Endothelial cell of umbilical vein (primary cell): ENCODE data around the gene ACOD1. TPM values are rescaled to one million over a fixed set of nuclear protein-coding genes. Genes with fewer than 3 reads are reported as not detected.

Source experiments
- BruUV-seq: library from RNA; stranded (reverse); fragments of 400-500 nt; replicated peaks from 2 replicates; lab custom pipeline; 2021; lab: Mats Ljungman, UMichigan
- CTCF ChIA-PET: fragments of 300-600, 350-600 bp; sonication (Branson Sonifier 250); formaldehyde crosslinking; loops from one replicate; lab custom pipeline; 2021; ENCODE audit warnings: antibody characterized with exemption, inconsistent platforms; lab: Charles Lee
- POLR2A ChIA-PET: fragments of 300-600, 350-600 bp; sonication (Branson Sonifier 250); formaldehyde crosslinking; loops from one replicate; lab custom pipeline; 2021; ENCODE audit warnings: antibody characterized with exemption, inconsistent platforms; lab: Charles Lee
- DNase-seq: peaks from one replicate; pipeline ENCODE4 v3.0.0-alpha.2; 2011; ENCODE audit warnings: low read depth, low spot score
- FAIRE-seq: peaks from 2 replicates; lab custom pipeline; 2011; peaks lifted over from hg19 to GRCh38; lab: Jason Lieb, UNC
- H2AFZ ChIP-seq: 2 replicates; pipeline ENCODE4 v1.6.0; 2012; ENCODE audit warnings: low read depth, low read length, control low read depth, inconsistent platforms
- H3K27ac ChIP-seq: 2 replicates; pipeline ENCODE4 v1.5.1; 2011; ENCODE audit warnings: low read depth, mild to moderate bottlenecking, control low read depth, low read length, moderate library complexity; ENCODE audit not compliant: insufficient read depth
- H3K27me3 ChIP-seq, 2 experiments: 2 replicates each; pipeline versions ENCODE4 v1.6.0 to v1.6.1; 2011; ENCODE audit warnings: low read length in 2 of 2, mixed read lengths in 1 of 2; ENCODE audit not compliant: control insufficient read depth in 2 of 2, insufficient read depth in 2 of 2
- H3K36me3 ChIP-seq, 2 experiments: 2 replicates in 1 of 2; 3 replicates in 1 of 2; pipeline ENCODE4 v1.5.1; 2011; ENCODE audit warnings: low read length in 2 of 2, mild to moderate bottlenecking in 1 of 2, moderate library complexity in 1 of 2; ENCODE audit not compliant: control insufficient read depth in 2 of 2, insufficient read depth in 2 of 2; ENCODE audit errors: extremely low read depth in 1 of 2
- H3K4me1 ChIP-seq: 3 replicates; pipeline ENCODE4 v1.5.1; 2011; ENCODE audit warnings: mild to moderate bottlenecking, low read length; ENCODE audit not compliant: control insufficient read depth, insufficient read depth; ENCODE audit errors: extremely low read depth
- H3K4me2 ChIP-seq: 2 replicates; pipeline ENCODE4 v1.6.1; 2011; ENCODE audit warnings: low read length, control low read depth, mixed read lengths; ENCODE audit not compliant: insufficient read depth
- H3K4me3 ChIP-seq, 3 experiments: fragments of 200-600 bp in 1 of 3; sonication (generic), shearing (Covaris generic) in 1 of 3; replicated peaks in 1 of 3; 2 replicates each; pipeline ENCODE4 v1.5.1; 2011 to 2016; ENCODE audit warnings: control low read depth in 3 of 3, low read length in 3 of 3, mild to moderate bottlenecking in 2 of 3, inconsistent platforms in 1 of 3, low read depth in 1 of 3, moderate library complexity in 1 of 3; ENCODE audit not compliant: insufficient read depth in 1 of 3
- H3K79me2 ChIP-seq: 2 replicates; pipeline ENCODE4 v1.6.0; 2012; ENCODE audit warnings: low read length, inconsistent platforms; ENCODE audit not compliant: control insufficient read depth, insufficient read depth
- H3K9ac ChIP-seq: replicated peaks from 2 replicates; pipeline ENCODE3; 2011; ENCODE audit warnings: low read length, control low read depth; ENCODE audit not compliant: insufficient read depth; ENCODE audit errors: extremely low read depth
- H3K9me1 ChIP-seq: replicated peaks from 3 replicates; pipeline ENCODE4 v1.6.0; 2011; ENCODE audit warnings: mild to moderate bottlenecking, low read length; ENCODE audit not compliant: control insufficient read depth, insufficient read depth; ENCODE audit errors: extremely low read depth
- H3K9me3 ChIP-seq: replicated peaks from 2 replicates; pipeline ENCODE4 v1.5.1; 2012; ENCODE audit warnings: low read length, inconsistent platforms; ENCODE audit not compliant: control insufficient read depth, insufficient read depth
- H4K20me1 ChIP-seq: replicated peaks from 2 replicates; pipeline ENCODE3; 2011; ENCODE audit warnings: mild to moderate bottlenecking, low read length; ENCODE audit not compliant: control insufficient read depth, insufficient read depth; ENCODE audit errors: extremely low read depth
- CTCF ChIP-seq, 2 donors: IDR thresholded peaks; 1 replicate in 1 of 2; 2 replicates in 1 of 2; pipeline ENCODE4 v1.5.1; 2011; ENCODE audit warnings: low read length in 2 of 2, mild to moderate bottlenecking in 2 of 2, moderate library complexity in 2 of 2, control low read depth in 1 of 2, inconsistent platforms in 1 of 2, low read depth in 1 of 2; ENCODE audit not compliant: insufficient read depth in 1 of 2; ENCODE audit errors: extremely low read depth in 1 of 2
- GATA2 ChIP-seq: IDR thresholded peaks from 2 replicates; pipeline ENCODE4 v1.7.0; 2011; ENCODE audit warnings: low read depth, mild to moderate bottlenecking, moderate library complexity, mixed read lengths, low read length; ENCODE audit not compliant: insufficient read length, insufficient read depth
- JUN ChIP-seq: IDR thresholded peaks from 2 replicates; pipeline ENCODE4 v1.6.1; 2011; ENCODE audit warnings: borderline replicate concordance, low read depth; ENCODE audit not compliant: insufficient read length, insufficient read depth
- POLR2AphosphoS5 ChIP-seq: IDR thresholded peaks from 2 replicates; pipeline ENCODE4 v1.6.1; 2012; ENCODE audit warnings: low read depth, mild to moderate bottlenecking, control low read depth, low read length, moderate library complexity; ENCODE audit not compliant: insufficient read depth
- dilution Hi-C: fragments of 300-500 bp; cut with MboI; formaldehyde crosslinking; loops from one replicate; pipeline ENCODE4 v1.15.0; 2019; ENCODE audit warnings: low sequenced_read_pairs; ENCODE audit not compliant: extremely low pct_ligation_motif_present
- intact Hi-C: fragments of 100-400 bp; cut with micrococcal nuclease; formaldehyde crosslinking; loops from one replicate; pipeline ENCODE4 v1.10.0; 2022
- polyA plus RNA-seq, 4 experiments: library from polyadenylated mRNA; depleted of rRNA in 3 of 4; stranded (reverse) in 3 of 4; unstranded in 1 of 4; fragments of >200 nt; gene quantifications; 2 replicates each; pipeline versions ENCODE4 v1.2.1 to v1.2.3, GENCODE V29; 2011 to 2012; ENCODE audit warnings: missing spikeins in 1 of 4
- total RNA-seq: library from RNA; stranded (reverse); gene quantifications from 2 replicates; pipeline ENCODE4 v1.2.3, GENCODE V29; 2021

ACOD1 gene
- total and polyA plus RNA-seq, 2 donors (not counting 3 experiments of a cell fraction or from before 2014, with no cell fraction given) = not detected

DNA sequence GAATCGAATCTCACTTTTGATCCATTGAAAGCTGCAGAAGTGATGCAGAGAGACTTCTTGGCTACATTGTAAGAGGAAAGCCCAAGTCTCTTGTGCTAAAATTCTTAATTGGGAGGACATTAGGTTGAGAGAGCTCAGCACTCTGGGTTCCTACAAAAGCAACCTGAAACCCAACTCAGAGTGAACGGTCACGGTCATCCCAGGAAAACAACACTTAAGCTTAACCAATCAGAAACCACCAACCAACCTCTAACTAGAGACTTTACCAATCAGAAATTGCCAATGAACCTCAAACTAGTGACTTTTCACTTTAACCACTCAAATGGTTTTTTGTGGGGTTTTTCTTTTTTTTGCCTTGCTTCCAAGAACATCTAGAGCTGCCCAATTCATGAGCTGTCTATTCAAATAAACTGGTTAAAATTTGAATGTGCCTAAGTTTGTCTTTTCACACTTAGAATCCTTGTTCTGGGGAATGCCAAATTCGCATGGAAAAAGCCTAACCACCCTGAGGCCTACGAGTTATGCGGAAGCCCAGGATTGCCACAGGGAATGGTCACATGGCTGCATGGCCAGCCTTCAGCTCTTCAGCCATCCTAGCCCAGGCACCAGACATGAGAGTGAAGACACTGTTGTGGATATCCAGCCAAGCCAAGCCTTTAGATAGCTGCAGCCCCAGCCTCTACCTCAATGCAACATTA lies 25.8 kb downstream of the ACOD1 start:
- Histone ChIP-seq H3K4me1 (no peaks in the 10 kb centered on the region), H3K27me3 (peaks cover 17% of the 10 kb centered on the region in 2 experiments), H3K4me3 (no peak overlapping the region), H3K27ac (no peak overlapping the region), H3K9me3 (no peaks in the 10 kb centered on the region), H3K36me3 (no peaks in the 10 kb centered on the region), H2AFZ (no peak overlapping the region), H3K9ac (no peak overlapping the region), H3K9me1 (no peaks in the 10 kb centered on the region), H3K79me2 (no peaks in the 10 kb centered on the region), H4K20me1 (no peaks in the 10 kb centered on the region), H3K4me2 (no peak overlapping the region)
- ChIA-PET POLR2A (no interaction called here), CTCF (interaction anchor here (1.1 to 1.2 kb wide), 4 partner anchors 22 to 1100 kb away, joined by 3 read pairs; no protein-coding TSS in a partner anchor)
- DNase-seq = no peak
- no TSS peak for BruUV-seq
- intact Hi-C loops (loop anchor here (10.0 kb wide), 1 partner anchor 499 kb away; no protein-coding TSS in a partner anchor), dilution Hi-C loops (no loop called here)
- FAIRE-seq = no peak
- TF ChIP-seq POLR2AphosphoS5 (no peak), JUN (no peak), CTCF (IDR thresholded peaks at IDR 0.05; ENCODE audit: extremely low read depth in 1 of 2, insufficient read depth in 1 of 2, low read depth in 1 of 2, low read length in 2 of 2) (no peak), GATA2 (no peak)
